ENCODE data around the gene EZH1.
A peak's percentile ranks its signal among the peaks of the same experiment; 100 is the strongest.
"Not testable (repeated sequence)": the region's sequence is repeated elsewhere in the genome, so short reads cannot be mapped to it uniquely, and the experiment has no call there.

EZH1 gene

DNA sequence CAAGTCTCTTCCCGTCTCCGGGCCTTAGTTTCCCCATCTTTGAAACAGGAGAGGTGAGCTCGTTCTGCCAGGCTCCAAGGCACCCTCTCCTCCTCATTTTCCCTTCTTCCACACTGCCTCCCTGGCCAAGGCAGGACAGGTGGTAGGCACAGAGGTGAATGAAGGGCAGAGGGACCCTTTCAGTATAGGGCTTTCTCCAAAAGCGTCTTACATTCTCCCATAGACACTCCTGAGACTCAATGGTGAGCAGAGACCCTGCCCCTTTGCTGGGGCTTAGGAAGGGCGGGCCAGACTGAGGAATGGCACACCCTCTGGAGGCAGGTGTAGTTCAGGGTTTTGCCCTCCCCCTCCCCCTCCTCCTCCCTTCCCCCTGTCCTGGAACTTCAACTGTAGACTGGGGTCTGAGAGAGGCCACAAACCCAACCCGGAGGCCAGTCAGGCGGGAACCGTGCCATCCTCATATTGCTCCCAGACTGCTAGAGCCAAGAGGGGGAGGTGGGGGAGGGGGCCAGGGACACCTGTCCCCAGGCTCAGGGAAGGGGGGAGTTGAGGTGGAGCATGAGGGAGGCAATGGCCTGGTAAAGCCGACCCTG lies 70.0 kb downstream of the EZH1 start:
- DNase-seq = no peak
- in situ Hi-C loops (cut with MboI; ENCODE audit: low pct_unique_long_range_greater_than_20kb, low sequenced_read_pairs) = no loop called here

DNA sequence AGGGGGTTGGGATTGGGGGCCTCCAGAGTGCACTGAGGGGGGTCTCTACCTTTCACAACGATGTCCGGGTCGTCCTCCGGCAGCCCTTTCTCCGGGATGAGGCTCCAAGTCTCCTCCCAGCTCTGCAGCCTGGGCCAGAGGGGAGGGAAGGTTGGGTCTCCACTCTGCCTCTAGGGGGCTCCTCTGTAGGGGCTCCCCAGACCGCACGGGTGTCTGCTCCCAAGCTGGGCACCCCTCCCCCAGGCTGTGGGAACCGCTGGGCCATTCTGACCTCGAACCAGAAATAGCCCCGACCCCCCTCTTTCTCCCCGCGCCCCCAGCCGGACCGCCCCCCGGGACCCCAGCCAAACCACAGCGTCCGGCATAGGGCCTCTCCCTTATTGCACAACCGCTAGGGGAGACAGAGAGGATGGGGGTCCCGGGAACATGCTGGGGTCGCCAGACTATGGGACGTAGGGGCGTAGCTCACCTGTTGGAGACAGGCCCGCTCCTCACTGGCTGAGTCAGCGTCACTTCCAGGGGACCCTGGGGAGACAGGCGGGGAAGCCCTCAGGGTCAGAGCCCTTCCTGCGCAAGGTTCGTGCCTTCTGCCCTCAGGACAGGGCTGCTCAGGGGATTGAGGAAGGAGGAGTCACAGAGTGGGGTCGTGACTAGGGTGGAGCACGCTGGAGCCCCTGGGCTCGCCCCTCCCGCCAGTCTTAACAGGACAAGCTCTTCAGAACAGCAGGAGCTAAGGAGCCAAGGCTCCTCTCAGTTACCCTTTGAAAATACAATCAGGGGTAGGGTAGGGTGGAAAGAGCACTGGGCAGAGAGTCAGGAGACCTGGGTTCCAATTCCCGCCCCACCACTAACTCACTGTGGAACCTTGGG lies 70.7 kb downstream of the EZH1 start:
- DNase-seq = peak; percentile 58
- in situ Hi-C loops (cut with MboI; ENCODE audit: low pct_unique_long_range_greater_than_20kb, low sequenced_read_pairs) = no loop called here

GRCh38 chr17:42673266-42673884 lies 71.5 kb downstream of the EZH1 start:
- in situ Hi-C loops (cut with MboI; ENCODE audit: low pct_unique_long_range_greater_than_20kb, low sequenced_read_pairs) = no loop called here

GRCh38 chr17:42672038-42672437 lies 72.8 kb downstream of the EZH1 start:
- DNase-seq = no peak
- in situ Hi-C loops (cut with MboI; ENCODE audit: low pct_unique_long_range_greater_than_20kb, low sequenced_read_pairs) = no loop called here

More at GRCh38 chr17:42673266-42673884, 71.5 kb downstream of the EZH1 start:
- DNase-seq = no peak

- in situ Hi-C loops (cut with MboI; ENCODE audit: low pct_unique_long_range_greater_than_20kb, low sequenced_read_pairs) = no loop called here
- DNase-seq = no peak
Observed at GRCh38 chr17:42670789-42671657, 73.8 kb downstream of the EZH1 start.

- in situ Hi-C loops (cut with MboI; ENCODE audit: low pct_unique_long_range_greater_than_20kb, low sequenced_read_pairs) = no loop called here
- DNase-seq = no peak
Observed at GRCh38 chr17:42669977-42670788, 74.7 kb downstream of the EZH1 start.

- in situ Hi-C loops (cut with MboI; ENCODE audit: low pct_unique_long_range_greater_than_20kb, low sequenced_read_pairs) = no loop called here
- DNase-seq = no peak
Observed at GRCh38 chr17:42669705-42669976, 75.2 kb downstream of the EZH1 start.

- no peak for DNase-seq
- in situ Hi-C loops (cut with MboI; ENCODE audit: low pct_unique_long_range_greater_than_20kb, low sequenced_read_pairs) = no loop called here
Observed at GRCh38 chr17:42667088-42667951, 77.5 kb downstream of the EZH1 start.

DNA sequence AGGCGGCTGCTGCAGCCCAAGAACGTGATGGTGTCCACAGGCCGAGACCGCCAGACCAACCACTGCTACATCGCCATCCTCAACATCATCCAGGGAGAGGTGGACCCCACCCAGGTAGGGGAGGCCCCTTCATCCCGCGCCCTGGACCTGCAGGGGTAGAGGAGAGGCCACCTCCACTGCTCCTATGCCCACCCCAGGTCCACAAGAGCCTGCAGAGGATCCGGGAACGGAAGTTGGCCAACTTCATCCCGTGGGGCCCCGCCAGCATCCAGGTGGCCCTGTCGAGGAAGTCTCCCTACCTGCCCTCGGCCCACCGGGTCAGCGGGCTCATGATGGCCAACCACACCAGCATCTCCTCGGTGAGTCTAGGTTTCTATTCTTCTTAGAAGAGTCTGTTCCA lies 78.7 kb downstream of the EZH1 start:
- DNase-seq; in situ Hi-C loops (cut with MboI; ENCODE audit: low pct_unique_long_range_greater_than_20kb, low sequenced_read_pairs): not testable (repeated sequence)

GRCh38 chr17:42665581-42666001 lies 79.2 kb downstream of the EZH1 start:
- in situ Hi-C loops (cut with MboI; ENCODE audit: low pct_unique_long_range_greater_than_20kb, low sequenced_read_pairs) = no loop called here
- no peak for DNase-seq

GRCh38 chr17:42660692-42661345 lies 84.0 kb downstream of the EZH1 start:
- DNase-seq = no peak
- in situ Hi-C loops (cut with MboI; ENCODE audit: low pct_unique_long_range_greater_than_20kb, low sequenced_read_pairs) = no loop called here

DNA sequence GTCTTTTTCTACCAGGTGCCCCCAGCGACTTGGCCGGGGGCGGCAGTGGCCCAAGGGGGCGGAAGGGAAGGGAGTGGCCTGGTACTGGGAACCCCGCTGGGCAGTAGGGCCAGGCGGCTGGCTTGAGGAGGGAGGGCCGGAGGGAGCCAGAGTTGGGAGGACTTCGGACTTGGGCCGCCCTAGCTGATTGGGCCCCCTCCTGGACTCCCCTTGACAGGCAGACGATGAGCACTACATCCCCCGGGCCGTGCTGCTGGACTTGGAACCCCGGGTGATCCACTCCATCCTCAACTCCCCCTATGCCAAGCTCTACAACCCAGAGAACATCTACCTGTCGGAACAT lies 84.9 kb downstream of the EZH1 start:
- in situ Hi-C loops (cut with MboI; ENCODE audit: low pct_unique_long_range_greater_than_20kb, low sequenced_read_pairs); DNase-seq: not testable (repeated sequence)

DNA sequence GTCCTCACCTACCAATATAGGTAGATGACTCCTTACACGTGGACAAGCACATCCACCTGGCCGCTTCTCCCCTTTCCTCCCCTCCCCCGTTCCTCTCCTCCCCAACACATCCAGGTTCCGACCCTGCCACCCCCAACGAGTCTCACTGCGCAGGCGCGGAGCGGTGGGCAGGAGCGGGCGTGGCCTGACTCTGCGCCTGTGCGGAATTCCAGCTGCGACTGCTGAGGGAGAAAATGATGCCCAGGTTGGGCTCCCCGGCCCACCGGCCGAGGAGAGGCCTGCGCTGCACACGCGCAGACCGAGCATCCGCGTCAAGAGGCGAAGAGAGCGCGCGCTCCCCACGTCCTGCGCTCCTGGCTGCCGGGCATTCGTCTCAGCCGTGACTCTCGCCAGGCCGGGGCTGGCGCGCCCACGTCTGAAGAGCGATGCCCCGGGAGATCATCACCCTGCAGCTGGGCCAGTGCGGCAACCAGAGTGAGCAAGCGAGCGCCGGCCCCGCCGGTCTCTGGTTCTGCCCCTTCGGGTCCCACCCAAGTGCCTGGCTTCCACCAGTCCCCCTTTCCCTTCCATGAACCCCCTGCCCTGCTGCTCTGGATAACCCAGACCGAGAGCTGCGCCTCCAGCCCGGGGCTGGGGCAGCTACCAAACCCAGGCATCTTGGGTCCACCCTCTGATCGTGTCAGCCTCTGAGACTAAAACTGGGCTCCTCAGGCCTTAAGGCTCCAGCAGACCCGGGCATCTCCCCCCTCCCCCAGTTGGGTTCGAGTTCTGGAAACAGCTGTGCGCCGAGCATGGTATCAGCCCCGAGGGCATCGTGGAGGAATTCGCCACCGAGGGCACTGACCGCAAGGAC lies 85.5 kb downstream of the EZH1 start, which contains the start of gene TUBG2:
Gene TUBG2, plus strand, starts transcription at position 206 of the 853 bp plus-strand sequence. Its CDS starts 220 bp downstream, at position 426.
- in situ Hi-C loops (cut with MboI; ENCODE audit: low pct_unique_long_range_greater_than_20kb, low sequenced_read_pairs) = no loop called here
- DNase-seq = no peak

GRCh38 chr17:42657824-42658588 lies 86.8 kb downstream of the EZH1 start:
- in situ Hi-C loops (cut with MboI; ENCODE audit: low pct_unique_long_range_greater_than_20kb, low sequenced_read_pairs) = no loop called here
- DNase-seq = no peak

DNA sequence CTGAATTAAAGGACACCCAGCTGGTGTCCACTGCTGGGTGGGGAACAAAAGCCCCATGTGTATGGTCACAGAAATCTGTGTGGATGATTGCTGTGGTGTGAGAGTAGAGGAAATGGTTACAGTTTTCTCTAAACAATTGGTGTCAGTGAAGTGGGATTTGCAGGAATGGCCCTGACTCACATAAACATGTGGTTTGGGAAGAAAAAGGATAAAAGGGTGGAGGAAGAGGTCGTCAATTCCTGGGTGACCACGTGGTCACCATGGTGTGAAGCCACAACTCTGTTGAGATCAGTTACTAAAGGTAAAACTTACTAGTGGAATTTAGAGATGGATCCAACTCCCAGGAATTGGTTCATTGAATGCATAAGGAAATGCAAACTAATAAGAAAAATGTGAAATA lies 89.3 kb downstream of the EZH1 start:
- in situ Hi-C loops (cut with MboI; ENCODE audit: low pct_unique_long_range_greater_than_20kb, low sequenced_read_pairs) = no loop called here
- DNase-seq = no peak
